B cell (primary cell): Measurements from ENCODE around the gene PCOLCE2. TPM values are rescaled to one million over a fixed set of nuclear protein-coding genes. Genes with fewer than 3 reads are reported as not detected.

Experiments
- ATAC-seq: fragments of 200-7000 bp; cut with Tn5 transposase; one replicate; pipeline ENCODE4 v1.10.0; 2021; ENCODE audit warnings: low read depth, mild to moderate bottlenecking, moderate number of reproducible peaks, moderate library complexity
- CTCF ChIA-PET: fragments of 350-600 bp; sonication (Branson Sonifier 250); formaldehyde crosslinking; loops from one replicate; lab custom pipeline; 2021; ENCODE audit warnings: antibody characterized with exemption, inconsistent platforms; lab: Charles Lee
- POLR2A ChIA-PET: fragments of 350-600 bp; sonication (Branson Sonifier 250); formaldehyde crosslinking; loops from one replicate; lab custom pipeline; 2021; ENCODE audit warnings: antibody characterized with exemption; lab: Charles Lee
- DNase-seq: peaks from one replicate; pipeline ENCODE4 v3.0.0; 2013
- H2AFZ ChIP-seq: 2 replicates; pipeline ENCODE4 v1.6.1; 2012; ENCODE audit warnings: mild to moderate bottlenecking, low read depth, low read length; ENCODE audit not compliant: insufficient read depth, poor library complexity, severe bottlenecking
- H3K27ac ChIP-seq, 2 donors: 1 replicate in 1 of 2; 2 replicates in 1 of 2; pipeline ENCODE4 v1.5.1; 2012 to 2013; ENCODE audit warnings: low read length in 2 of 2, mild to moderate bottlenecking in 2 of 2, moderate library complexity in 1 of 2
- H3K27me3 ChIP-seq, 4 experiments: fragments of 200-600 bp in 1 of 4; sonication (generic) in 1 of 4; replicated peaks in 1 of 4; 1 replicate in 2 of 4; 2 replicates in 2 of 4; pipeline versions ENCODE4 v1.6.1 to v1.7.0; 2013 to 2016; ENCODE audit warnings: low read length in 3 of 4, mild to moderate bottlenecking in 2 of 4, mixed read lengths in 1 of 4, moderate library complexity in 1 of 4; ENCODE audit not compliant: insufficient read depth in 4 of 4, control insufficient read depth in 3 of 4; ENCODE audit errors: control extremely low read depth in 1 of 4
- H3K36me3 ChIP-seq, 2 experiments: replicated peaks in 1 of 2; 1 replicate in 1 of 2; 2 replicates in 1 of 2; pipeline versions ENCODE4 v1.6.1 to v1.7.1; 2013; ENCODE audit warnings: low read length in 1 of 2; ENCODE audit not compliant: insufficient read depth in 2 of 2, control insufficient read depth in 1 of 2; ENCODE audit errors: control extremely low read depth in 1 of 2, extremely low read depth in 1 of 2
- H3K4me1 ChIP-seq, 2 donors: fragments of 200-600 bp in 1 of 2; sonication (generic) in 1 of 2; 1 replicate in 1 of 2; 2 replicates in 1 of 2; pipeline versions ENCODE4 v1.5.1 to v1.6.1; 2013 to 2017; ENCODE audit warnings: low read length in 2 of 2; ENCODE audit not compliant: control insufficient read depth in 2 of 2, insufficient read depth in 2 of 2
- H3K4me2 ChIP-seq: replicated peaks from 2 replicates; pipeline ENCODE3; 2012; ENCODE audit warnings: mild to moderate bottlenecking, low read depth, low read length; ENCODE audit not compliant: poor library complexity, severe bottlenecking
- H3K4me3 ChIP-seq, 5 experiments: fragments of 200-600 bp in 1 of 5; sonication (generic) in 1 of 5; 1 replicate in 3 of 5; 2 replicates in 2 of 5; pipeline versions ENCODE4 v1.5.1 to v1.7.0; 2011 to 2016; ENCODE audit warnings: low read length in 4 of 5, mild to moderate bottlenecking in 4 of 5, low read depth in 2 of 5, control low read depth in 1 of 5, moderate library complexity in 1 of 5; ENCODE audit not compliant: insufficient read depth in 1 of 5; ENCODE audit errors: control extremely low read depth in 1 of 5, extremely low read depth in 1 of 5
- H3K79me2 ChIP-seq: fragments of 200-600 bp; sonication (generic); one replicate; pipeline ENCODE4 v1.6.0; 2016; ENCODE audit warnings: low read length; ENCODE audit not compliant: control insufficient read depth, insufficient read depth
- H3K9ac ChIP-seq: fragments of 200-600 bp; sonication (generic); 2 replicates; pipeline ENCODE4 v1.6.1; 2017; ENCODE audit warnings: mild to moderate bottlenecking, low read length, moderate library complexity
- H3K9me3 ChIP-seq, 3 donors: one replicate each; pipeline versions ENCODE4 v1.6.1 to v1.7.1; 2013; ENCODE audit warnings: low read length in 2 of 3; ENCODE audit not compliant: control insufficient read depth in 2 of 3, insufficient read depth in 1 of 3; ENCODE audit errors: control extremely low read depth in 1 of 3
- H4K20me1 ChIP-seq: 2 replicates; pipeline ENCODE4 v1.6.0; 2012; ENCODE audit warnings: mild to moderate bottlenecking, low read length; ENCODE audit not compliant: insufficient read depth, control insufficient read depth, poor library complexity, severe bottlenecking
- H3K27ac Mint-ChIP-seq: one replicate; pipeline ENCODE4 v1.8.0; 2021; ENCODE audit warnings: mixed read lengths
- H3K27me3 Mint-ChIP-seq: one replicate; pipeline ENCODE4 v1.8.0; 2021; ENCODE audit warnings: mixed read lengths
- H3K4me1 Mint-ChIP-seq: one replicate; pipeline ENCODE4 v1.8.0; 2021; ENCODE audit warnings: mixed read lengths
- H3K4me3 Mint-ChIP-seq: one replicate; pipeline ENCODE4 v1.8.0; 2021; ENCODE audit warnings: mixed read lengths
- H3K9me3 Mint-ChIP-seq: one replicate; pipeline ENCODE4 v1.8.0; 2022; ENCODE audit warnings: mixed read lengths; ENCODE audit not compliant: insufficient read depth
- EZH2 ChIP-seq: IDR thresholded peaks from 2 replicates; pipeline ENCODE4 v1.6.1; 2012; ENCODE audit warnings: borderline replicate concordance, low read depth, mild to moderate bottlenecking, moderate library complexity, low read length; ENCODE audit not compliant: insufficient read depth, poor library complexity, severe bottlenecking
- WGBS: methylation state at CpG from one replicate; pipeline ENCODE4 v1.1.5; 2013; ENCODE audit warnings: missing lambda C conversion rate; ENCODE audit not compliant: insufficient coverage; 5-methylcytosine and 5-hydroxymethylcytosine counted together
- intact Hi-C: fragments of 100-400 bp; cut with micrococcal nuclease; formaldehyde crosslinking; loops from one replicate; pipeline ENCODE4 v1.10.0; 2022
- polyA plus RNA-seq: library from polyadenylated mRNA; depleted of rRNA; stranded (reverse); fragments of >200 nt; gene quantifications from 2 replicates; pipeline ENCODE4 v1.2.3, GENCODE V29; 2012
- total RNA-seq, 2 donors: library from RNA; stranded (reverse); fragments of 120-200 nt in 1 of 2; gene quantifications; 1 replicate in 1 of 2; 2 replicates in 1 of 2; pipeline versions ENCODE4 v1.2.3 to v1.2.4, GENCODE V29; 2013 to 2022
- TF ChIP-seq, protein P1 (sequence below): fragments of 200-600 bp; IDR thresholded peaks from one replicate; pipeline ENCODE4 v1.8.0; 2022; ENCODE audit warnings: antibody characterized with exemption, mild to moderate bottlenecking

Gene PCOLCE2
- total and polyA plus RNA-seq, 2 donors (not counting 1 experiment from before 2014, with no cell fraction given): not detected

GRCh38 chr3:142913432-142913831 lies 24.5 kb upstream of the PCOLCE2 start:
- Mint-ChIP-seq H3K27ac (no peak overlapping the region), H3K4me1 (no peaks in the 10 kb centered on the region), H3K4me3 (no peak overlapping the region), H3K27me3 (peaks cover 23% of the 10 kb centered on the region), H3K9me3 (peaks cover 4% of the 10 kb centered on the region)
- H3K27ac ChIP-seq: no peak overlapping the region
- intact Hi-C loops: no loop called here
- H3K36me3 ChIP-seq: no peaks in the 10 kb centered on the region
- POLR2A ChIA-PET: no interaction called here
- no peaks in the 10 kb centered on the region for H3K9me3 ChIP-seq
- DNase-seq (no peak), ATAC-seq (no peak)
- whole genome bisulfite sequencing: no CpG with 5 or more reads among the region's 1 CpG
- no peaks in the 10 kb centered on the region for H3K4me1 ChIP-seq
- CTCF ChIA-PET: no interaction called here
- H3K4me2 ChIP-seq: no peak overlapping the region
- TF ChIP-seq, protein P1, sequence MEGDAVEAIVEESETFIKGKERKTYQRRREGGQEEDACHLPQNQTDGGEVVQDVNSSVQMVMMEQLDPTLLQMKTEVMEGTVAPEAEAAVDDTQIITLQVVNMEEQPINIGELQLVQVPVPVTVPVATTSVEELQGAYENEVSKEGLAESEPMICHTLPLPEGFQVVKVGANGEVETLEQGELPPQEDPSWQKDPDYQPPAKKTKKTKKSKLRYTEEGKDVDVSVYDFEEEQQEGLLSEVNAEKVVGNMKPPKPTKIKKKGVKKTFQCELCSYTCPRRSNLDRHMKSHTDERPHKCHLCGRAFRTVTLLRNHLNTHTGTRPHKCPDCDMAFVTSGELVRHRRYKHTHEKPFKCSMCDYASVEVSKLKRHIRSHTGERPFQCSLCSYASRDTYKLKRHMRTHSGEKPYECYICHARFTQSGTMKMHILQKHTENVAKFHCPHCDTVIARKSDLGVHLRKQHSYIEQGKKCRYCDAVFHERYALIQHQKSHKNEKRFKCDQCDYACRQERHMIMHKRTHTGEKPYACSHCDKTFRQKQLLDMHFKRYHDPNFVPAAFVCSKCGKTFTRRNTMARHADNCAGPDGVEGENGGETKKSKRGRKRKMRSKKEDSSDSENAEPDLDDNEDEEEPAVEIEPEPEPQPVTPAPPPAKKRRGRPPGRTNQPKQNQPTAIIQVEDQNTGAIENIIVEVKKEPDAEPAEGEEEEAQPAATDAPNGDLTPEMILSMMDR: no peak
- no peak for TF ChIP-seq EZH2
- no peaks in the 10 kb centered on the region for H3K27me3 ChIP-seq
- H4K20me1 ChIP-seq: no peaks in the 10 kb centered on the region
- no peak overlapping the region for H2AFZ ChIP-seq
- no peak overlapping the region for H3K9ac ChIP-seq
- H3K4me3 ChIP-seq: no peak overlapping the region
- no peaks in the 10 kb centered on the region for H3K79me2 ChIP-seq

- no peaks in the 10 kb centered on the region for H3K4me1 ChIP-seq
- no peak overlapping the region for H2AFZ ChIP-seq
- 94% methylated on average over 5 of the region's 6 CpGs for WGBS
- Mint-ChIP-seq H3K4me1 (no peaks in the 10 kb centered on the region), H3K4me3 (no peak overlapping the region), H3K27ac (no peak overlapping the region), H3K9me3 (peaks cover 4% of the 10 kb centered on the region), H3K27me3 (peaks cover 23% of the 10 kb centered on the region)
- no peaks in the 10 kb centered on the region for H3K9me3 ChIP-seq
- H3K9ac ChIP-seq: no peak overlapping the region
- ATAC-seq: no peak
- ChIA-PET POLR2A (no interaction called here), CTCF (no interaction called here)
- no peak for TF ChIP-seq EZH2
- TF ChIP-seq, protein P1: no peak
- no peak overlapping the region for H3K4me2 ChIP-seq
- intact Hi-C loops: no loop called here
- no peaks in the 10 kb centered on the region for H3K36me3 ChIP-seq
- no peak for DNase-seq
- H3K79me2 ChIP-seq: no peaks in the 10 kb centered on the region
- H3K4me3 ChIP-seq: no peak overlapping the region
- H3K27ac ChIP-seq: no peak overlapping the region
- H4K20me1 ChIP-seq: no peaks in the 10 kb centered on the region
- H3K27me3 ChIP-seq: no peaks in the 10 kb centered on the region
Measured at GRCh38 chr3:142912402-142913172, 23.7 kb upstream of the PCOLCE2 start.
